HFF-Myc (cell line): ENCODE measurements around the gene SREBF2.

Experiments used
- DNase-seq: peaks from one replicate; pipeline ENCODE4 v3.0.0-alpha.2; 2011; ENCODE audit warnings: low read depth; ENCODE audit errors: extremely low read depth
- H3K4me3 ChIP-seq: replicated peaks from 2 replicates; pipeline ENCODE4 v1.5.1; 2011; ENCODE audit warnings: low read depth, mild to moderate bottlenecking, control low read depth, low read length
- CTCF ChIP-seq: IDR thresholded peaks from 2 replicates; pipeline ENCODE4 v1.5.1; 2012; ENCODE audit warnings: mild to moderate bottlenecking, low read depth, low read length, control low read depth; ENCODE audit errors: missing control alignments

SREBF2 gene

GRCh38 chr22:41927813-41928212 lies 94.9 kb downstream of the SREBF2 start:
- no peak for DNase-seq
- H3K4me3 ChIP-seq = no peak overlapping the region
- TF ChIP-seq CTCF = no peak

GRCh38 chr22:41928593-41929417 lies 95.9 kb downstream of the SREBF2 start:
- DNase-seq = no peak
- H3K4me3 ChIP-seq = no peak overlapping the region
- no peak for TF ChIP-seq CTCF

GRCh38 chr22:41929418-41929810 lies 96.5 kb downstream of the SREBF2 start:
- H3K4me3 ChIP-seq = no peak overlapping the region
- no peak for TF ChIP-seq CTCF
- no peak for DNase-seq

- no peak for DNase-seq
- no peak overlapping the region for H3K4me3 ChIP-seq
- no peak for TF ChIP-seq CTCF
Observed at GRCh38 chr22:41931701-41932269, 98.9 kb downstream of the SREBF2 start.

- H3K4me3 ChIP-seq = no peak overlapping the region
- TF ChIP-seq CTCF = no peak
- no peak for DNase-seq
Observed at GRCh38 chr22:41932353-41932752, 99.4 kb downstream of the SREBF2 start.

- H3K4me3 ChIP-seq = no peak overlapping the region
- DNase-seq = no peak
- no peak for TF ChIP-seq CTCF
Observed at GRCh38 chr22:41933411-41934177, 100.7 kb downstream of the SREBF2 start.
